Neural progenitor cell (in vitro differentiated cells): ENCODE data around the gene CC2D1A. TPM values are rescaled to one million over a fixed set of nuclear protein-coding genes. Genes with fewer than 3 reads are reported as not detected.
"Not testable (repeated sequence)": the region's sequence is repeated elsewhere in the genome, so short reads cannot be mapped to it uniquely, and the experiment has no call there.

Experiments used
- DNase-seq: peaks from one replicate; pipeline ENCODE4 v3.0.0-alpha.2; 2016; ENCODE audit warnings: low spot score
- H2AFZ ChIP-seq: fragments of 200-600 bp; sonication (generic); replicated peaks from 2 replicates; pipeline ENCODE4 v1.6.1; 2016; ENCODE audit warnings: antibody characterized with exemption
- H3F3A ChIP-seq: fragments of 200-600 bp; sonication (generic); 2 replicates; pipeline ENCODE4 v1.6.1; 2016; ENCODE audit warnings: antibody characterized with exemption, low read depth
- H3K27ac ChIP-seq: fragments of 200-600 bp; sonication (generic); 2 replicates; pipeline ENCODE4 v1.5.1; 2016; ENCODE audit warnings: mild to moderate bottlenecking
- H3K27me3 ChIP-seq: fragments of 200-600 bp; sonication (generic); 2 replicates; pipeline ENCODE4 v1.6.1; 2016; ENCODE audit warnings: mild to moderate bottlenecking, moderate library complexity
- H3K36me3 ChIP-seq: fragments of 200-600 bp; sonication (generic); 2 replicates; pipeline ENCODE4 v1.5.1; 2016
- H3K4me1 ChIP-seq: fragments of 200-600 bp; sonication (generic); 2 replicates; pipeline ENCODE4 v1.6.1; 2016; ENCODE audit warnings: mixed run types
- H3K4me2 ChIP-seq: fragments of 200-600 bp; sonication (generic); 2 replicates; pipeline ENCODE4 v1.6.1; 2016
- H3K4me3 ChIP-seq: fragments of 200-600 bp; sonication (generic); 2 replicates; pipeline ENCODE4 v1.5.1; 2016
- H3K79me2 ChIP-seq: fragments of 200-600 bp; sonication (generic); 2 replicates; pipeline ENCODE4 v1.6.1; 2016; ENCODE audit warnings: low read depth
- H3K9ac ChIP-seq: fragments of 200-600 bp; sonication (generic); 2 replicates; pipeline ENCODE4 v1.6.1; 2016
- H3K9me3 ChIP-seq: fragments of 200-600 bp; sonication (generic); 2 replicates; pipeline ENCODE4 v1.5.1; 2016; ENCODE audit warnings: low read depth
- H4K20me1 ChIP-seq: fragments of 200-600 bp; sonication (generic); 2 replicates; pipeline ENCODE4 v1.6.1; 2016; ENCODE audit warnings: low read depth
- H3K27ac Mint-ChIP-seq: 3 replicates; pipeline ENCODE4 v1.8.0; 2021; ENCODE audit warnings: mixed read lengths
- H3K27me3 Mint-ChIP-seq: 2 replicates; pipeline ENCODE4 v1.8.0; 2022; ENCODE audit warnings: low read depth, mild to moderate bottlenecking, inconsistent platforms, moderate library complexity, mixed read lengths; ENCODE audit not compliant: insufficient read depth
- H3K36me3 Mint-ChIP-seq: 3 replicates; pipeline ENCODE4 v1.8.0; 2021; ENCODE audit warnings: mixed read lengths
- H3K4me1 Mint-ChIP-seq: 3 replicates; pipeline ENCODE4 v1.8.0; 2021; ENCODE audit warnings: mixed read lengths
- H3K4me3 Mint-ChIP-seq: 3 replicates; pipeline ENCODE4 v1.8.0; 2021; ENCODE audit warnings: mild to moderate bottlenecking, moderate library complexity, mixed read lengths
- H3K9me3 Mint-ChIP-seq: 3 replicates; pipeline ENCODE4 v1.8.0; 2020; ENCODE audit warnings: mixed read lengths
- EZH2 ChIP-seq: fragments of 200-600 bp; sonication (generic); IDR thresholded peaks from 2 replicates; pipeline ENCODE4 v1.6.1; 2017; ENCODE audit warnings: antibody characterized with exemption, mild to moderate bottlenecking, moderate library complexity
- EZH2phosphoT487 ChIP-seq: fragments of 200-600 bp; sonication (generic); IDR thresholded peaks from 2 replicates; pipeline ENCODE4 v1.6.1; 2017; ENCODE audit warnings: antibody characterized with exemption
- total RNA-seq: library from RNA; depleted of rRNA; stranded (reverse); fragments of >200 nt; gene quantifications from 2 replicates; pipeline ENCODE4 v1.2.3, GENCODE V29; 2015; ENCODE audit warnings: low replicate concordance
- TF ChIP-seq, protein P1 (sequence below): fragments of 200-600 bp; sonication (generic); IDR thresholded peaks from 2 replicates; pipeline ENCODE4 v1.5.1; 2017; ENCODE audit warnings: antibody characterized with exemption, mild to moderate bottlenecking

CC2D1A gene
- total RNA-seq, 1 donor from 2014 or later = 8.1 TPM

DNA sequence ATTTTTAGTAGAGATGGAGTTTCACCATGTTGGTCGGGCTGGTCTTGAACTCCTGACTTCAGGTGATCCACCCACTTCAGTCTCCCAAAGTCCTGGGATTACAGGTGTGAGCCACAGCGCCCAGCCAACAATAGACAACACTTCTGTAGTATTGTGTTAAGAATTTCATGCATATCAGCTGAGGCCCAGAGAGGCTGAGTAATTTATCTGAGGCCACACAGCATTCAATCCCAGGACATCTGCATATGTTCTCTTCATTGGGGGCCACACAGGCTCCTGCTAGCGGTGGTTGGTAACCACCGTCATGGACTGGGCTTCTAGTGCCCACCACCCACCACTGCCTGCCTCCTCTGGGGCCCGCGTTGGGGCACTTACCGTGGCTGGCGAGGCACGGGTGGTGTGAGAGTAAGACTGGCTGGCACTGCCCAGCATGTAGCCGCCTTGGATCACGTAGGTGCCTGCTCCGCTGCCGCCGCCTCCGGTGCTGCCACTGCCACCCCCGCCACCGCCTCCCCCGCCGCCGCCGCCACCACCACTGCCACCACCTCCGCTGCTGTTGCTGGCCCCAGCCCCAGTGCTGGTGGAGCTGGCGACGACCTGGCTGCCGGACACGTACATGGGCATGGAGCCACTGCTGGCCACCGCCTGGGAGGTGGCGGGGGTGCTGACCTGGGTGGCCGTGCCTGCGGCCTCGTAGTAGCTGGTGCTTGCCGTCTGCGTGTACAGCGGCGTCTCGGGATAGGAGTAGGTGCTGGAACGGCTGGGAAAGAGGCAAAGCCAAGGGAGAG lies 66.6 kb downstream of the CC2D1A start:
- no peak overlapping the region for H3K9ac ChIP-seq
- no peaks in the 10 kb centered on the region for H3K79me2 ChIP-seq
- H4K20me1 ChIP-seq = peaks cover 2% of the 10 kb centered on the region
- peaks cover 6% of the 10 kb centered on the region for H3F3A ChIP-seq
- TF ChIP-seq, protein P1, sequence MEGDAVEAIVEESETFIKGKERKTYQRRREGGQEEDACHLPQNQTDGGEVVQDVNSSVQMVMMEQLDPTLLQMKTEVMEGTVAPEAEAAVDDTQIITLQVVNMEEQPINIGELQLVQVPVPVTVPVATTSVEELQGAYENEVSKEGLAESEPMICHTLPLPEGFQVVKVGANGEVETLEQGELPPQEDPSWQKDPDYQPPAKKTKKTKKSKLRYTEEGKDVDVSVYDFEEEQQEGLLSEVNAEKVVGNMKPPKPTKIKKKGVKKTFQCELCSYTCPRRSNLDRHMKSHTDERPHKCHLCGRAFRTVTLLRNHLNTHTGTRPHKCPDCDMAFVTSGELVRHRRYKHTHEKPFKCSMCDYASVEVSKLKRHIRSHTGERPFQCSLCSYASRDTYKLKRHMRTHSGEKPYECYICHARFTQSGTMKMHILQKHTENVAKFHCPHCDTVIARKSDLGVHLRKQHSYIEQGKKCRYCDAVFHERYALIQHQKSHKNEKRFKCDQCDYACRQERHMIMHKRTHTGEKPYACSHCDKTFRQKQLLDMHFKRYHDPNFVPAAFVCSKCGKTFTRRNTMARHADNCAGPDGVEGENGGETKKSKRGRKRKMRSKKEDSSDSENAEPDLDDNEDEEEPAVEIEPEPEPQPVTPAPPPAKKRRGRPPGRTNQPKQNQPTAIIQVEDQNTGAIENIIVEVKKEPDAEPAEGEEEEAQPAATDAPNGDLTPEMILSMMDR = no peak
- TF ChIP-seq EZH2 = no peak
- peaks cover 11% of the 10 kb centered on the region for H3K27me3 Mint-ChIP-seq
- H3K4me2 ChIP-seq = no peak overlapping the region
- no peak overlapping the region for H3K4me3 ChIP-seq
- no peak overlapping the region for H3K27ac ChIP-seq
- H3K9me3 ChIP-seq = no peaks in the 10 kb centered on the region
- H3K27me3 ChIP-seq = no peaks in the 10 kb centered on the region
- H3K36me3 Mint-ChIP-seq = peaks cover 13% of the 10 kb centered on the region
- H2AFZ ChIP-seq = no peak overlapping the region
- H3K27ac Mint-ChIP-seq = no peak overlapping the region
- H3K4me1 Mint-ChIP-seq = peaks cover 8% of the 10 kb centered on the region
- no peaks in the 10 kb centered on the region for H3K9me3 Mint-ChIP-seq
- no peak for DNase-seq
- peak overlapping the region; percentile 48 for H3K4me3 Mint-ChIP-seq
- no peaks in the 10 kb centered on the region for H3K36me3 ChIP-seq
- peaks cover 4% of the 10 kb centered on the region for H3K4me1 ChIP-seq

DNA sequence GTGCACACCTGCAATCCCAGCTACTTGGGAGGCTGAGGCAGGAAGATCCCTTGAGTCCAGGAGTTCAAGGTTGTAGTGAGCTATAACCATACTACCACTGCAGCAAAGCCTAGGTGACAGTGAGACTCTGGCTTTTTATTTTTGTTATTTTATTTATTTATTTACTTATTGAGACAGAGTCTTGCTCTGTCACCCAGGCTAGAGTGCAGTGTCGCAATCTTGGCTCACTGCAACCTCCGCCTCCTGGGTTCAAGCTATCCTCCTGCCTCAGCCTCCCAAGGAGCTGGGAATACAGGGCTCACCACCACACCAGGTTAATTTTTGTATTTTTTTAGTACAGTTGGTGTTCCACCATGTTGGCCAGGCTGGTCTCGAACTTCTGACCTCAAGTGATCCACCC lies 67.5 kb downstream of the CC2D1A start:
- H3K4me2 ChIP-seq, H3K9ac ChIP-seq, H2AFZ ChIP-seq, H3K27ac Mint-ChIP-seq, H4K20me1 ChIP-seq, H3K4me3 ChIP-seq, H3K4me1 ChIP-seq, H3K36me3 ChIP-seq, H3K4me3 Mint-ChIP-seq, DNase-seq, H3K9me3 ChIP-seq, H3K9me3 Mint-ChIP-seq, H3K27me3 ChIP-seq, H3K79me2 ChIP-seq, H3K27ac ChIP-seq: not testable (repeated sequence)
- peaks cover 13% of the 10 kb centered on the region for H3K36me3 Mint-ChIP-seq
- H3K27me3 Mint-ChIP-seq = peaks cover 11% of the 10 kb centered on the region
- H3F3A ChIP-seq = peaks cover 13% of the 10 kb centered on the region
- peaks cover 11% of the 10 kb centered on the region for H3K4me1 Mint-ChIP-seq

DNA sequence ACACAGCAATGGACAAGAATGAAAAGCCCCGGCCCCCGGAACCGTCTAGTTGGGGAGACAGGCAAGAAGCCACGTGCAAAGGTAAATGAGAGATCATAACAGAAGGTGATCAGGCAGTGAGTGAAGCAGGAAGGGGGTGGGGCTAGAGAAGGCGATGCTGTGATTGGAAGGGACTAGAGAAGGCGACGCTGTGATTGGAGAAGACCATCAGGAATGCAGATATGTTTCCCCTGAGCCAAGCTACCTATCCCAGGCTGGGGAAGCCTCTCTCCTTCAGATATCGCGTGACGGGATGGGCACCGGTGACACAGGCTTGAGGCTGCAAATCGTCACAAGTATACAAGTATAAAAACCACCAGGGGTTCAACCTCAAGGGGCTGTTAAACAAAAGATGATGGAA lies 68.1 kb downstream of the CC2D1A start:
- Histone ChIP-seq H2AFZ (no peak overlapping the region), H3K9ac (no peak overlapping the region), H3K9me3 (no peaks in the 10 kb centered on the region), H3K4me3 (no peak overlapping the region), H3F3A (peaks cover 13% of the 10 kb centered on the region), H3K36me3 (no peaks in the 10 kb centered on the region), H3K27ac (no peak overlapping the region), H3K79me2 (no peaks in the 10 kb centered on the region), H3K27me3 (no peaks in the 10 kb centered on the region), H4K20me1 (peaks cover 2% of the 10 kb centered on the region), H3K4me2 (peak overlapping the region; percentile 28), H3K4me1 (peaks cover 8% of the 10 kb centered on the region)
- peak; percentile 82 for DNase-seq
- peaks cover 11% of the 10 kb centered on the region for H3K4me1 Mint-ChIP-seq
- H3K27me3 Mint-ChIP-seq = peaks cover 11% of the 10 kb centered on the region
- no peaks in the 10 kb centered on the region for H3K9me3 Mint-ChIP-seq
- no peak for TF ChIP-seq EZH2phosphoT487
- TF ChIP-seq, protein P1 = no peak
- TF ChIP-seq EZH2 = no peak
- peak overlapping the region; percentile 42 for H3K4me3 Mint-ChIP-seq
- peaks cover 10% of the 10 kb centered on the region for H3K36me3 Mint-ChIP-seq
- H3K27ac Mint-ChIP-seq = peak overlapping the region; percentile 44

DNA sequence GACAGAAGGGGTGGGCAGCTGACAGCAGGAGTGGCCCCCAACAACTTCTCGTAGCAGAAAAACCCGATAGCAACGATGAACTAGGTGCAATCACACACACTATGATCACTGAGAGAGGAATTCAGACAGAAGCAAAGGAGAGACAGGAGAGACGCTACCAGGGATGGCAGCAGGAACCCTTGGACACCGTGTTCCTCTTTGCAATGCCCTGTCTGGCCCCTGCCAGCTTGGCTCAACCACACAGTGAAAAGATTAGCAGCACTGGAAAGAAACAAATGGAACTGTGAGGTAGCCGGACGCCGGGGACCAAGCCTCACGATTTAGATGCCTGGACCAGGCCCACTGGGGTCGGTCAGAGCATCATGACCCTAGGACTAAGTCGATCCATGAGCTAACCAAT lies 69.9 kb downstream of the CC2D1A start:
- Mint-ChIP-seq H3K36me3 (peaks cover 11% of the 10 kb centered on the region), H3K4me3 (no peak overlapping the region), H3K27me3 (peaks cover 14% of the 10 kb centered on the region), H3K27ac (no peak overlapping the region), H3K4me1 (peaks cover 19% of the 10 kb centered on the region), H3K9me3 (no peaks in the 10 kb centered on the region)
- Histone ChIP-seq H3K9me3 (no peaks in the 10 kb centered on the region), H3K27me3 (peaks cover 6% of the 10 kb centered on the region), H3K27ac (no peak overlapping the region), H3K79me2 (no peaks in the 10 kb centered on the region), H4K20me1 (peaks cover 2% of the 10 kb centered on the region), H3K4me1 (peaks cover 14% of the 10 kb centered on the region), H2AFZ (no peak overlapping the region), H3K4me2 (no peak overlapping the region), H3K9ac (no peak overlapping the region), H3K36me3 (no peaks in the 10 kb centered on the region), H3K4me3 (no peak overlapping the region), H3F3A (peaks cover 18% of the 10 kb centered on the region)
- DNase-seq = no peak
- TF ChIP-seq, protein P1 = no peak
- TF ChIP-seq EZH2phosphoT487 = no peak
- no peak for TF ChIP-seq EZH2
